Brain microvascular endothelial cell (primary cell): ENCODE data around the gene IL1A.

Experiments used
- DNase-seq: peaks from one replicate; pipeline ENCODE4 v3.0.0-alpha.2; 2020
- H3K27ac ChIP-seq: fragments of 250-450 bp; sonication (Bioruptor Pico); 2 replicates; pipeline ENCODE4 v1.5.1; 2020; ENCODE audit warnings: mild to moderate bottlenecking, moderate library complexity
- H3K27me3 ChIP-seq: fragments of 250-450 bp; sonication (Bioruptor Pico); replicated peaks from 2 replicates; pipeline ENCODE4 v1.5.1; 2020; ENCODE audit warnings: mild to moderate bottlenecking
- H3K36me3 ChIP-seq: fragments of 250-450 bp; sonication (Bioruptor Pico); replicated peaks from 2 replicates; pipeline ENCODE4 v1.5.1; 2020; ENCODE audit warnings: mild to moderate bottlenecking
- H3K4me3 ChIP-seq: 2 replicates; pipeline ENCODE4 v1.5.1; 2011; ENCODE audit warnings: low read depth, mild to moderate bottlenecking, control low read depth, low read length, moderate library complexity
- in situ Hi-C: cut with HindIII; loops from 2 replicates; pipeline ENCODE4 v1.10.0; 2017; ENCODE audit warnings: low sequenced_read_pairs, low pct_ligation_motif_present
- TF ChIP-seq, protein P1 (sequence below): IDR thresholded peaks from 2 replicates; pipeline ENCODE4 v1.5.1; 2011; ENCODE audit warnings: low read depth, mild to moderate bottlenecking, moderate library complexity, low read length, control low read depth, inconsistent platforms; ENCODE audit errors: missing control alignments

The IL1A gene

DNA sequence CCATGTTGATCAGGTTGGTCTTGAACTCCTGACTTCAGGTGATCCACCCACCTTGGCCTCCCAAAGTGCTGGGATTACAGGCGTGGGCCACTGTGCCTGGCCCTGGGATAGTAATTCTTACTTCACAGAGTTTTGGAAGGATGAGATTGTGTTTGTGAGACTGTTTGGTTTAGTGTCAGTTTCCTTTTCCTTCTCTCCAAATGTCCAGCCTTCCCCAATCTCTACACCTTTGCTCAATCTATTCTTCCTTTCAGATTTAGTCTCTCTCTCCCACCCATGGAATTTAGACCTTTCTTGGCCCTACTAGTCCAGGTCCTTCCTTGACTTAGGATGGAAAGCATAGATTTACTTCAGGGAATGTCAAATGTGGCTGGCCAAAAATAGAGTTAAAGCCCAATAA, 12.2 kb upstream of the IL1A start:
- Histone ChIP-seq H3K36me3 (no peaks in the 10 kb centered on the region), H3K27me3 (no peaks in the 10 kb centered on the region), H3K4me3 (no peak overlapping the region), H3K27ac (no peak overlapping the region)
- DNase-seq: no peak
- TF ChIP-seq, protein P1, sequence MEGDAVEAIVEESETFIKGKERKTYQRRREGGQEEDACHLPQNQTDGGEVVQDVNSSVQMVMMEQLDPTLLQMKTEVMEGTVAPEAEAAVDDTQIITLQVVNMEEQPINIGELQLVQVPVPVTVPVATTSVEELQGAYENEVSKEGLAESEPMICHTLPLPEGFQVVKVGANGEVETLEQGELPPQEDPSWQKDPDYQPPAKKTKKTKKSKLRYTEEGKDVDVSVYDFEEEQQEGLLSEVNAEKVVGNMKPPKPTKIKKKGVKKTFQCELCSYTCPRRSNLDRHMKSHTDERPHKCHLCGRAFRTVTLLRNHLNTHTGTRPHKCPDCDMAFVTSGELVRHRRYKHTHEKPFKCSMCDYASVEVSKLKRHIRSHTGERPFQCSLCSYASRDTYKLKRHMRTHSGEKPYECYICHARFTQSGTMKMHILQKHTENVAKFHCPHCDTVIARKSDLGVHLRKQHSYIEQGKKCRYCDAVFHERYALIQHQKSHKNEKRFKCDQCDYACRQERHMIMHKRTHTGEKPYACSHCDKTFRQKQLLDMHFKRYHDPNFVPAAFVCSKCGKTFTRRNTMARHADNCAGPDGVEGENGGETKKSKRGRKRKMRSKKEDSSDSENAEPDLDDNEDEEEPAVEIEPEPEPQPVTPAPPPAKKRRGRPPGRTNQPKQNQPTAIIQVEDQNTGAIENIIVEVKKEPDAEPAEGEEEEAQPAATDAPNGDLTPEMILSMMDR: no peak
- in situ Hi-C loops: no loop called here

DNA sequence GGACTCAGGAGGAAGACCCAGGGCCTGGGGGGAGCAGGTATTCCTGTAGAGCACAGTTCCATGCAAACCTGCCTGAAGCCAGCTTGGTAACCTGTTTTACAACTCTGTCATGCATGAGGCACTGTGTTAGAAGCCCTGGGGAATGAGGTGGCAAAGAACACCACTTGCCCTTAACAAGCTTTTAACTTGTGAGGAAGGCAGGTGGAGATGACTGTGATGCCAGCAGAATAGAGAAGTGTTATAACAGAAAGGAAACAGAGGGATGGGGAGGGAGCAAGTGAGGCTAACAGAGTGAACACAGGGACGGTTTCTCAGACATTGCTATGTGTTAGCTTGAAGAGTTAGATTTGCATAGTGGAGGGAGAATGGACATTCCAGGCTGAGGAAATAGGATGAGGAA, 11.5 kb upstream of the IL1A start:
- H3K27ac ChIP-seq: no peak overlapping the region

DNA sequence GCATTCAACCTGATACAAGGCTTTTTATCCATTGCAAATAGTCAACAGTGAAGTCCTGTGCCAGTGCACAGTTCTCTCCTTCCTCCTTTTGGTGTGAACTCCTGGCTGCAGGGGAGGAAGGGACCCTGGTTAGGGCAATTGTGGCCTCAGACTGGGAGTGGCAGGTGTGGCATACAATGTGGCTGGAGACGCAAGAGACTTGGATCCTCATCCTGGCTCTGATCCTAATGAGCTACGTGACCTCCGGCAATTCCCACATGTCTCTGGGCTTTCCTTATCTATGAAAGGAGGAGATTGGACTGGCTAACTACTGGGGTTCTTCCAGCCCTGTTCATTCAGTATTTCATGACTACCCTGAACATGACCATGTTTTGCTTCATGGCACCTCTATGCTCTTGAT, 10.5 kb upstream of the IL1A start:
- Histone ChIP-seq H3K36me3 (no peaks in the 10 kb centered on the region), H3K4me3 (no peak overlapping the region), H3K27me3 (no peaks in the 10 kb centered on the region), H3K27ac (peak overlapping the region; percentile 93)
- in situ Hi-C loops: no loop called here
- TF ChIP-seq, protein P1: no peak
- no peak for DNase-seq

More for the DNA sequence above, 11.5 kb upstream of the IL1A start:
- TF ChIP-seq, protein P1: no peak
- H3K36me3 ChIP-seq: no peaks in the 10 kb centered on the region
- no peaks in the 10 kb centered on the region for H3K27me3 ChIP-seq
- no peak for DNase-seq
- no peak overlapping the region for H3K4me3 ChIP-seq
- in situ Hi-C loops: no loop called here

DNA sequence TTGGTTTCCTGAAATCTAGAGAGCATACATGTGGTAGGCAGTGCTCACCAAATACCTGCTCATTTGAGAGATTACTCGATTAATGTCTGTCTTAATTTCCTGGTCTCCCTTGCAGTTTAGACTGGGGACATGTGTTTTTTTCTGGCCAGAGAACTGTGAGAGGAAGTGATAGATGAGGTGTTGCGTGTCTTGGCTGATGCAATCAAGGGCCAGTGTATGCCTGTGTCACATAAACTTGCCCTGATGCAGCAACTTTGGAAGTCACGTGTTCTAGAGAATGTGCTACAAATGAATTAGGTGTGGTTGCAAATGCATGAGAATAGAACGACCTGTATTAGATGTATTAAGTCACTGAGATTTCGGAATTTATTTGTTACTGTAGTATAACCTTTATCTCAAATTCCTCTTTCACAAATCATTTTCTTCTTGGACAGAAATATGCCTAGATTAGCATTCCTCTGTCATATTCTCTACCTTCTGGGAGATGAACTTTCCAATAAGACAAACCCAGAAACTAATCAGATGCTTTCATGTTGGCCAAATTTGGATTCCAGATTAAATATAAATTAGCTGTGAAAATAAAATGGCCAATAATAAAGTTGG, 9.9 kb upstream of the IL1A start:
- Histone ChIP-seq H3K27ac (peak overlapping the region; percentile 93), H3K36me3 (no peaks in the 10 kb centered on the region), H3K27me3 (no peaks in the 10 kb centered on the region), H3K4me3 (no peak overlapping the region)
- in situ Hi-C loops: no loop called here
- TF ChIP-seq, protein P1: no peak
- DNase-seq: peak; percentile 92

DNA sequence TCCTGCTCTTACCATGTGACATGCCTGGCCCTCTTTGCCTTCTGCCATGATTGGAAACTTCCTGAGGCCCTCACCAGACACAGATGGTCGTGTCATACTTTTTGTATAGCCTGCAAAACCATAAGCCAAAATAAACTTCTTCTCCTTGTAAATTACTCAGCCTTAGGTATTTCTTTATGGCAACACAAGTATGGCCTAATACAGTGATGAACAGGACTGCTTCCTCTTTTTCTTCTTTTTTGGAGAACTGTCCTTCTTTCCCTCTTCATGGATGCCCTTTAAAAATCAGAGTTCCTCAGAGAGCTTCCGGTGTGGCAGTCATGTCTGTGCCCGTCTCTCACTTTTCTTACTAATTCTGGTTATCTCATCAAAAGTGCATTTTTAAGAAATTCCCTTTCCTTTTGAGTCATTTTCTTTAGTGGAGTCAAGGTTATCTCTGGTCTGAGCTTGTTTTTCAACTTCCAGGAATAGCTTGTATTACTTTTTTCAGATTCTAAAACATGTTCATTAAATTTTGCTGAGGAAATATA, 9.2 kb upstream of the IL1A start:
- Histone ChIP-seq H3K27me3 (no peaks in the 10 kb centered on the region), H3K36me3 (no peaks in the 10 kb centered on the region), H3K4me3 (no peak overlapping the region), H3K27ac (peak overlapping the region; percentile 93)
- TF ChIP-seq, protein P1: no peak
- in situ Hi-C loops: no loop called here
- DNase-seq: no peak

DNA sequence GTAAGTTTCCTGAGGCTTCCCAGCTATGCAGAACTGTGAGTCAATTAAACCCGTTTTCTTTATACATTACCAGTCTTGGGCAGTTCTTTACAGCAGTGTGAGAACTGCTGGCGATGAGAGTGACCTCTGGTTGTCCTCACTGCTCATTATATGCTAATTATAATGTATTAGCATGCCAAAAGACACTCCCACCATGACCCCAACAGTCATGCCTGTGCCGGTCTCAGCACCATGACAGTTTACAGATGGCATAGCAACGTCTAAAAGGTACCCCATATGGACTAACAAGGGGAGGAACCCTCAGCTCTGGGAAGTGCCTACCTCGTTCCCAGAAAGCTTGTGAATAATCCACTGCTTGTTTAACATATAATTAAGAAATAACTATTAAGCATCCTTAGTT, 8.1 kb upstream of the IL1A start:
- TF ChIP-seq, protein P1: no peak
- Histone ChIP-seq H3K36me3 (no peaks in the 10 kb centered on the region), H3K27ac (no peak overlapping the region), H3K4me3 (no peak overlapping the region), H3K27me3 (no peaks in the 10 kb centered on the region)
- no peak for DNase-seq
- in situ Hi-C loops: no loop called here
